Activated B cell treated with CpG ODN at 0.5 μM for 24 hours (primary cell): ENCODE results near the gene POU4F3. TPM values are rescaled to one million over a fixed set of nuclear protein-coding genes. Genes with fewer than 3 reads are reported as not detected.

Experiments used
- ATAC-seq: fragments of 200-7000 bp; cut with Tn5 transposase; one replicate; pipeline ENCODE4 v1.10.0; 2021; ENCODE audit warnings: low read depth, mild to moderate bottlenecking, moderate library complexity
- CTCF ChIA-PET: fragments of 350-600 bp; sonication (Branson Sonifier 250); formaldehyde crosslinking; loops from one replicate; lab custom pipeline; 2021; ENCODE audit warnings: antibody characterized with exemption; lab: Charles Lee
- POLR2A ChIA-PET: fragments of 350-600 bp; sonication (Branson Sonifier 250); formaldehyde crosslinking; loops from one replicate; lab custom pipeline; 2021; ENCODE audit warnings: antibody characterized with exemption; lab: Charles Lee
- DNase-seq: peaks from one replicate; pipeline ENCODE4 v3.0.0; 2022
- H3K27ac Mint-ChIP-seq: one replicate; pipeline ENCODE4 v1.8.0; 2020; ENCODE audit warnings: mixed read lengths
- H3K27me3 Mint-ChIP-seq: one replicate; pipeline ENCODE4 v1.8.0; 2021; ENCODE audit warnings: mixed read lengths
- H3K36me3 Mint-ChIP-seq: one replicate; pipeline ENCODE4 v1.8.0; 2021; ENCODE audit warnings: low read depth, mixed read lengths
- H3K4me1 Mint-ChIP-seq: one replicate; pipeline ENCODE4 v1.8.0; 2021; ENCODE audit warnings: mixed read lengths
- H3K4me3 Mint-ChIP-seq: one replicate; pipeline ENCODE4 v1.8.0; 2020; ENCODE audit warnings: mild to moderate bottlenecking, mixed read lengths
- H3K9me3 Mint-ChIP-seq: one replicate; pipeline ENCODE4 v1.8.0; 2020; ENCODE audit warnings: mixed read lengths
- intact Hi-C: fragments of 100-400 bp; cut with micrococcal nuclease; formaldehyde crosslinking; loops from one replicate; pipeline ENCODE4 v1.15.1; 2024
- total RNA-seq: library from RNA; stranded (reverse); gene quantifications from 2 replicates; pipeline ENCODE4 v1.2.3, GENCODE V29; 2022
- TF ChIP-seq, protein P1 (sequence below): fragments of 200-600 bp; IDR thresholded peaks from one replicate; pipeline ENCODE4 v1.8.0; 2022; ENCODE audit warnings: antibody characterized with exemption, mild to moderate bottlenecking

POU4F3 gene
- total RNA-seq, 1 donor from 2014 or later, result not detected

DNA sequence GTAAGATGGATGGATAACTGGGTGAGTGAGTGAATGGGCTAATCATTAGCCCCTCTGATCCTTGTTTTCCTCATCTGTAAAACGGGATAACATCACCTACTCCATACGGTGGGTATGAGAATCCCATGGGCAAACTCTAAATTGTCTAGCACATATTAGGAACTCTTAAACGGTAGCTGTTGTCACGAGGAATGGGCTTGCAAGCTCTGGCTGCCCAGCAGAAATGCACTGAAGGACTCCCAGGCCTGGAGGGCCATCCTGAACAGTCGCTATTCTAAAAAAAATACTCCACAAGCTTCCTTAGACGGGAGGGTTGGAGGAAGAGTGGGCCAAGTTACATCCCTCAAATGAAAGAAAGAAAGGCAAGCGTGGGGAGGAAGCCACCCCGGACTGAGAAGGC lies 711 bp upstream of the POU4F3 start:
- TF ChIP-seq, protein P1, sequence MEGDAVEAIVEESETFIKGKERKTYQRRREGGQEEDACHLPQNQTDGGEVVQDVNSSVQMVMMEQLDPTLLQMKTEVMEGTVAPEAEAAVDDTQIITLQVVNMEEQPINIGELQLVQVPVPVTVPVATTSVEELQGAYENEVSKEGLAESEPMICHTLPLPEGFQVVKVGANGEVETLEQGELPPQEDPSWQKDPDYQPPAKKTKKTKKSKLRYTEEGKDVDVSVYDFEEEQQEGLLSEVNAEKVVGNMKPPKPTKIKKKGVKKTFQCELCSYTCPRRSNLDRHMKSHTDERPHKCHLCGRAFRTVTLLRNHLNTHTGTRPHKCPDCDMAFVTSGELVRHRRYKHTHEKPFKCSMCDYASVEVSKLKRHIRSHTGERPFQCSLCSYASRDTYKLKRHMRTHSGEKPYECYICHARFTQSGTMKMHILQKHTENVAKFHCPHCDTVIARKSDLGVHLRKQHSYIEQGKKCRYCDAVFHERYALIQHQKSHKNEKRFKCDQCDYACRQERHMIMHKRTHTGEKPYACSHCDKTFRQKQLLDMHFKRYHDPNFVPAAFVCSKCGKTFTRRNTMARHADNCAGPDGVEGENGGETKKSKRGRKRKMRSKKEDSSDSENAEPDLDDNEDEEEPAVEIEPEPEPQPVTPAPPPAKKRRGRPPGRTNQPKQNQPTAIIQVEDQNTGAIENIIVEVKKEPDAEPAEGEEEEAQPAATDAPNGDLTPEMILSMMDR, result no peak
- intact Hi-C loops, result no loop called here
- no peak for ATAC-seq
- POLR2A ChIA-PET, result no interaction called here
- CTCF ChIA-PET, result no interaction called here
- no peak for DNase-seq
- Mint-ChIP-seq H3K9me3 (peaks cover 2% of the 10 kb centered on the region), H3K4me3 (no peak overlapping the region), H3K27ac (no peak overlapping the region), H3K36me3 (no peaks in the 10 kb centered on the region), H3K4me1 (peaks cover 6% of the 10 kb centered on the region), H3K27me3 (peaks cover 78% of the 10 kb centered on the region)

DNA sequence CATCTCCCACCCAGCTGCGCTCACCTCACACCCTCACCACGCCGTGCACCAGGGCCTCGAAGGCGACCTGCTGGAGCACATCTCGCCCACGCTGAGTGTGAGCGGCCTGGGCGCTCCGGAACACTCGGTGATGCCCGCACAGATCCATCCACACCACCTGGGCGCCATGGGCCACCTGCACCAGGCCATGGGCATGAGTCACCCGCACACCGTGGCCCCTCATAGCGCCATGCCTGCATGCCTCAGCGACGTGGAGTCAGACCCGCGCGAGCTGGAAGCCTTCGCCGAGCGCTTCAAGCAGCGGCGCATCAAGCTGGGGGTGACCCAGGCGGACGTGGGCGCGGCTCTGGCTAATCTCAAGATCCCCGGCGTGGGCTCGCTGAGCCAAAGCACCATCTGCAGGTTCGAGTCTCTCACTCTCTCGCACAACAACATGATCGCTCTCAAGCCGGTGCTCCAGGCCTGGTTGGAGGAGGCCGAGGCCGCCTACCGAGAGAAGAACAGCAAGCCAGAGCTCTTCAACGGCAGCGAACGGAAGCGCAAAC lies 1.1 kb downstream of the POU4F3 start:
- CTCF ChIA-PET, result no interaction called here
- DNase-seq (no peak), ATAC-seq (no peak)
- TF ChIP-seq, protein P1, result no peak
- Mint-ChIP-seq H3K27me3 (peaks cover 78% of the 10 kb centered on the region), H3K27ac (no peak overlapping the region), H3K4me3 (no peak overlapping the region), H3K4me1 (peaks cover 10% of the 10 kb centered on the region), H3K36me3 (no peaks in the 10 kb centered on the region), H3K9me3 (peaks cover 2% of the 10 kb centered on the region)
- intact Hi-C loops, result no loop called here
- POLR2A ChIA-PET, result no interaction called here

DNA sequence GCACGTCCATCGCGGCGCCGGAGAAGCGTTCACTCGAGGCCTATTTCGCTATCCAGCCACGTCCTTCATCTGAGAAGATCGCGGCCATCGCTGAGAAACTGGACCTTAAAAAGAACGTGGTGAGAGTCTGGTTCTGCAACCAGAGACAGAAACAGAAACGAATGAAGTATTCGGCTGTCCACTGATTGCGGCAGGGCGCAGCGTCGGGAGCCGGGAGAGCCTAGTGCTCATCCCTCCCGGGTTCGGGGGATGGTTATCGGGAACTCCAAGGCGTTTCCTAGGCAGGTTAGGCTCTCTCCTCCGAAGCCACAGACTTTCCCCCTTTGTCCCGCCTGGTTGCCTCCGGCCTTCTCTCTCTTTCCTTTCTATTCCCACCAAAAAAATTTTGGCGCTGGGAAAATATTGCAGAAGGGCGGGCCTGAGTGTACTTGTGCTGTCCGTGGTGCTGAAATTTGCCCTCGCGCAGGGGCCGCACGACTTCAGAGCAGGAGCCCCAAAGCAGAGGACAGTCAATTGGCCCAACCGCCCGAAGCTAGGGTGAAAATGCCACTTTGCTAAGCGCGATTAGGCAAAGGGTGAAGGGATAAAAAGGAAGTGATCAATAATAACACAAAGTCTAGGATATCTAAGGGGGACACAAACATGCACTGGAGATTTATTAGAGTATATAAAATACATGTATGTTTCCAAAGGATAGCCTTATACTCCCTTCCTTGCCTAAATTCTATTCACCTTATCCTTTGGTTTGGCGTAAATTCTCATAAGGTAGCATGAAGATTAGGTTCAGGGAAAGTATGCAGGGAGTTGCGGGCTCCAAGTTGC lies 1.8 kb downstream of the POU4F3 start:
- Mint-ChIP-seq H3K9me3 (peaks cover 2% of the 10 kb centered on the region), H3K27me3 (peaks cover 78% of the 10 kb centered on the region), H3K4me1 (peaks cover 14% of the 10 kb centered on the region), H3K27ac (no peak overlapping the region), H3K36me3 (no peaks in the 10 kb centered on the region), H3K4me3 (no peak overlapping the region)
- ATAC-seq (no peak), DNase-seq (no peak)
- TF ChIP-seq, protein P1, result no peak
- CTCF ChIA-PET, result no interaction called here
- POLR2A ChIA-PET, result no interaction called here
- intact Hi-C loops, result no loop called here

DNA sequence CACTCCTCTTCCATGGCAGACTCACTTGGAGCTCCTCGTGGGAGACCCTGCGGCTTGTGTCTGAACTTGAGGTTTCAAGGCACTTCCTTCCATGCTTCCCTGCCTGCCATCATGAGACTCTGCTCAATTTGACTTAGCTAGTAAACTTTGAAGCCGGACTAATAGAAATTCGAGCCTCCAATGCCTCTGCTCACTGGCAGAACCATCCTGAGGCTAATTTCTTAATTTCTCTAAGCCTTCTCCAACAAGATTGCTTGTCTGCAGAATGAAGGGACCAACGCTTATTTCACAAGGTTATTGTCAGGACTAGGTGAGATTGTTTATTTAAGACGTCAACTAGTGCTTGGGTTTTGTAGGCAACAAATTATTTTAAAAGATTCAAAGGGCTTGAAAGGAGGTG lies 3.2 kb downstream of the POU4F3 start:
- ATAC-seq (no peak), DNase-seq (no peak)
- Mint-ChIP-seq H3K27me3 (peaks cover 75% of the 10 kb centered on the region), H3K4me1 (peaks cover 19% of the 10 kb centered on the region), H3K27ac (no peak overlapping the region), H3K9me3 (peaks cover 2% of the 10 kb centered on the region), H3K36me3 (no peaks in the 10 kb centered on the region), H3K4me3 (no peak overlapping the region)
- ChIA-PET POLR2A (no interaction called here), CTCF (no interaction called here)
- TF ChIP-seq, protein P1, result no peak
- intact Hi-C loops, result no loop called here

DNA sequence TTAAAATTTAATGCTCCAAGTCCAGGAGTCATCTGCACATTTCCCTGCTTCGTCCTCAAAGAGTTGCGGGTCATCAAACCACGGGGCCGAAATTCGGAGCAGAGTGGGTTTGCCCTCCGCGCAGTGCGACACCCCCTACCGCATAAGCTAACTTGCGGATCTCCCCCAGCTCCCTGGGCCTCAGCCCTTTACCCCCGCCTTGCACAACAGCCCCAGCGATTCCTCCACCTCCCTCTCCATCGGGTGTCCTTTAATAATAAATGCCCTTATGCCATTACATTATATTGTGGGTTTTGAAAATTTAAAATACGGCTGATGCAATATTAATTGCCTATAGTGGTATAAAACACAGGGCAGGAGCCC lies 3.9 kb downstream of the POU4F3 start:
- DNase-seq (no peak), ATAC-seq (no peak)
- TF ChIP-seq, protein P1, result no peak
- Mint-ChIP-seq H3K4me3 (no peak overlapping the region), H3K9me3 (peaks cover 2% of the 10 kb centered on the region), H3K36me3 (no peaks in the 10 kb centered on the region), H3K27ac (no peak overlapping the region), H3K4me1 (peaks cover 19% of the 10 kb centered on the region), H3K27me3 (peaks cover 70% of the 10 kb centered on the region)
- intact Hi-C loops, result no loop called here
- ChIA-PET POLR2A (no interaction called here), CTCF (no interaction called here)
